T-helper 1 cell treated with Interleukin-12 subunit alpha and Interleukin-12 subunit beta and Interleukin-4 antibody, amounts not matched to agents 30 μg/mL and 1 μg/mL, for 36 hours (primary cell): ENCODE measurements around the gene FAM180B.
"Not testable (repeated sequence)": the region's sequence is repeated elsewhere in the genome, so short reads cannot be mapped to it uniquely, and the experiment has no call there.

Experiments used
- H3K27ac Mint-ChIP-seq: one replicate; pipeline ENCODE4 v1.8.0; 2021; ENCODE audit warnings: mild to moderate bottlenecking, mixed read lengths
- H3K27me3 Mint-ChIP-seq: one replicate; pipeline ENCODE4 v1.8.0; 2021; ENCODE audit warnings: low read depth, mixed read lengths
- H3K36me3 Mint-ChIP-seq: one replicate; pipeline ENCODE4 v1.8.0; 2021; ENCODE audit warnings: low read depth, mixed read lengths
- H3K4me1 Mint-ChIP-seq: one replicate; pipeline ENCODE4 v1.8.0; 2021; ENCODE audit warnings: low read depth, mixed read lengths
- H3K4me3 Mint-ChIP-seq: one replicate; pipeline ENCODE4 v1.8.0; 2021; ENCODE audit warnings: mild to moderate bottlenecking, moderate library complexity, mixed read lengths
- H3K9me3 Mint-ChIP-seq: one replicate; pipeline ENCODE4 v1.8.0; 2021; ENCODE audit warnings: mixed read lengths

The FAM180B gene, protein sequence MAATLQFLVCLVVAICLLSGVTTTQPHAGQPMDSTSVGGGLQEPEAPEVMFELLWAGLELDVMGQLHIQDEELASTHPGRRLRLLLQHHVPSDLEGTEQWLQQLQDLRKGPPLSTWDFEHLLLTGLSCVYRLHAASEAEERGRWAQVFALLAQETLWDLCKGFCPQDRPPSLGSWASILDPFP

DNA sequence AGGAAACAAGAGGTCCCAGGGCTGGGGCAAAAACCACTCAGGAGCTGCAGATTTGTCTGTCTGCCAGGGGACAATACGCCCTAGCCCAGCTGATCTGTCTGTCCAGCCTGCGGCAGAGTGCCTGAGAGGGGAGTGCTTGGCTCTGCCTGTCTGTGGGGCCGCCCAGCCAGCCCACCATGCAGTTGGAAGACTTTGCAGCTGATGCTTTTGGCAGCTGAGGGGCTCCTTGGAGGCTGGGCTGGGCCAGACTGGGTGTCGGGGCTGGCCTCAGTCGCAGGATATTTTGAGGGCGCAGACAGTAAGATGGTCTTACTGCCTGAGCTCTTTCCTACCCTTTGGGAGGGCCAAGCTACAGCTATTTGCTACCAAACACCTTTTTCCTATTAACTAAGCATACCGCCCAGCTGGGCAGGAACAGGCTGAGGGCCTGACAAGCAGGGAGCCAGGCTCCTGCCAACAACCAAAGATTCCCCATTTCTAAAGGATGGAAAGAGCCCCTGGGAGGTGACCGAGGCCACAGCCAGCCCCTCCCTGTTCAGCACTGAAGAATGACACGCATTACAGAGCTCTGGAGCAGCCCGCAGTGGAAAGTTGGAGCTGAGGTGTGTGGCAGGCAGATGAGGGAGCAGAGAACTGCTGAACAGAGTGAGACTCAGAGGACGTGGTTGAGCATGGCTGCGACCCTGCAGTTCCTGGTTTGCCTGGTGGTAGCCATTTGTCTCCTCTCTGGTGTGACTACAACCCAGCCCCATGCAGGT, at the start of gene FAM180B:
TSS of gene FAM180B (plus strand) at position 581 of the 758 bp plus-strand sequence. CDS start at position 672, 91 bp downstream.
- peaks cover 6% of the 10 kb centered on the region for H3K4me1 Mint-ChIP-seq
- no peak within 1 kb of the TSS for H3K4me3 Mint-ChIP-seq
- no peaks in the 10 kb centered on the region for H3K27me3 Mint-ChIP-seq
- H3K36me3 Mint-ChIP-seq, result peaks cover 20% of the 10 kb centered on the region
- H3K9me3 Mint-ChIP-seq, result no peaks in the 10 kb centered on the region
- no peak within 1 kb of the TSS for H3K27ac Mint-ChIP-seq

DNA sequence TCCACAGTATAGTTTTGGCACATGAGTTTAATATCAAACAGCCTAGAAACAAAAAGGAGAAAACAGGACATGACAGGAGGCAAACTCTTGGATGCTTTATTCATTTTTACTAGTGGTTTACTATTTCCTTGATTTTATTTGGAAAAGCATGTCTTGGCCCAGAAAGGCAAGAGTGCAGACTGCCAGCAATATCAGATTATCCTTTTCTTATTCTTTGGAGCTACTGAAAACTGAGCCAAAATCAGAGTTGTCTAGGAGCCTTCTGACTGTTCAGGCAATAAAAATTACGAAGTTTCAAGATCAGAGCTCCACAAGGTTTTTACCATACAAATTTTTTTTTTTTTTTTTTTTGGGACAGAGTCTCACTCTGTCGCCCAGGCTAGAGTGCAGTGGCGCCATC, 49.6 kb upstream of the FAM180B start:
- H3K27me3 Mint-ChIP-seq, result no peaks in the 10 kb centered on the region
- peaks cover 30% of the 10 kb centered on the region for H3K4me1 Mint-ChIP-seq
- H3K36me3 Mint-ChIP-seq, result peaks cover 10% of the 10 kb centered on the region
- H3K9me3 Mint-ChIP-seq, result no peaks in the 10 kb centered on the region
- H3K4me3 Mint-ChIP-seq, result no peak overlapping the region
- no peak overlapping the region for H3K27ac Mint-ChIP-seq

DNA sequence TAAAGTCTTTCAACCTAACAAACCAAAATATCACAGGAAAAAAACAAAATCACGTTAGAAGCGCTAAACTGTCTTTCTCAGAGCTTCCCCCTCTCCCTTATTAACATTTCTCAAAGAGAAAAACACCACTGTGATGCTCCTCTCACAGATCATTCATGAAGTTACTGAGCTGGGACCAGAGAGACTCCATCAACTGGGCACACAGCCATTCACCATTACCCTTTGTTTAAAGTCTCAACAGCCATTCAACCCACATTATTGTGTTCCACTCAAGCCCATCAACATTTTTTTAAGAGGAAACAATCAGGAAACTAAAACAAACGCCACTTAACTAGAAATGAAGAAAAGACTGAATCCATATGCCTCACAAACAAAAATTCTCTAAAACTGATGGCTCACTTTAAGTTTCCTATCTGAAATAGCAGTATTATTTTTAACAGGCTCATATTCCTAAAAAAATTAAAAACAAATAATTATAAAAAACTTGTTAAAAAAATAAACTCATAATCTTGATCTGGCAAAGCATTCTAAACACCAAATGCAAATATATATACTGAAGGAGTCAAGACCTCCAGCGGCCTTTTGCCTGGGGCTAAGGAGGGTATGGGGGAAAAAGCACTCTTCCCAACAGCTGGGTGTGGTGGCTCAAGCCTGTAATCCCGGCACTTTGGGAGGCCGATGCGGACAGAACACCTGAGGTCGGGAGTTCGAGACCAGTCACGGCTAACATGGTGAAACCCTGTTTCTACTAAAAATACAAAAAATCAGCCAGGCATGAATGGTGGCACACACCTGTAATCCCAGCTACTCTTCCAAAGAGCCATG, 47.5 kb upstream of the FAM180B start:
- Mint-ChIP-seq H3K27me3 (no peaks in the 10 kb centered on the region), H3K4me3 (no peak overlapping the region), H3K27ac (no peak overlapping the region), H3K4me1 (peaks cover 29% of the 10 kb centered on the region), H3K36me3 (peaks cover 11% of the 10 kb centered on the region), H3K9me3 (no peaks in the 10 kb centered on the region)

DNA sequence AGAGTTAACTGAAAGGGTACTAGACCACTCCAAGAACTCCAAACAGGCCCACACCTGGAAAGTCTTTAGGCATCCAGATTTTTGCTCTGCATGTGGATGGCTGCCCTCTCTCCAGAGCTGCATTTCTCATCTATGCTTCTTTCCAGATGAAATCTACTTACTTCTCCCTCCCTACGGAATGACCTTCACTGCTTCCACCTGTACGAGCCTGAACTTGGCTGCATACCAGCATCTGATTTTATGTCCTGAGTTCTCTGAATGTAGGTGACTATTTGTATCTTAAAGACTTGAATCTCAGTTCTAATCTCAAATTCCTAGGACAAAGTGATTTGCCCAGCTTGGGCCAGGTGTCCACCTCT, 46.8 kb upstream of the FAM180B start:
- H3K36me3 Mint-ChIP-seq, result peaks cover 14% of the 10 kb centered on the region
- H3K27ac Mint-ChIP-seq, result no peak overlapping the region
- H3K4me3 Mint-ChIP-seq, result no peak overlapping the region
- peaks cover 35% of the 10 kb centered on the region for H3K4me1 Mint-ChIP-seq
- H3K27me3 Mint-ChIP-seq, result no peaks in the 10 kb centered on the region
- no peaks in the 10 kb centered on the region for H3K9me3 Mint-ChIP-seq

DNA sequence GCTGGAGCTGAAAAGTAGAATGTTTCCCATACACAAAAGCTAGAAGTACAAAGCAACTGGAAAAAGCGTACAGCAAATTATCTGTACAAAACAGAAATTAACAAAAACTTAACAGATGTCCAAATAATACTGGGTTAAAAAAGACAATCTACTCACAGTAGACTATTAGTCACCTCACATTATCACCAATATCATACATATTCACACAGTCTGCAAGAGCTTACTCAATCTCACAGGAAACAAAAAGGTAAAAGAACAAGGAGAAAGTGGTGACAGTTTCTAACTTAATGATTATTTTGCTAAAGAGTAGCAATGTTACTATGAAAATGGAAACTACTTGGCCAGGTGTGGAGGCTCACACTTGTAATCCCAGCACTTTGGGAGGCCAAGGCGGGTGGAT, 45.4 kb upstream of the FAM180B start:
- peaks cover 34% of the 10 kb centered on the region for H3K4me1 Mint-ChIP-seq
- no peaks in the 10 kb centered on the region for H3K9me3 Mint-ChIP-seq
- no peak overlapping the region for H3K4me3 Mint-ChIP-seq
- peaks cover 14% of the 10 kb centered on the region for H3K36me3 Mint-ChIP-seq
- peak overlapping the region; percentile 44 for H3K27ac Mint-ChIP-seq
- no peaks in the 10 kb centered on the region for H3K27me3 Mint-ChIP-seq

DNA sequence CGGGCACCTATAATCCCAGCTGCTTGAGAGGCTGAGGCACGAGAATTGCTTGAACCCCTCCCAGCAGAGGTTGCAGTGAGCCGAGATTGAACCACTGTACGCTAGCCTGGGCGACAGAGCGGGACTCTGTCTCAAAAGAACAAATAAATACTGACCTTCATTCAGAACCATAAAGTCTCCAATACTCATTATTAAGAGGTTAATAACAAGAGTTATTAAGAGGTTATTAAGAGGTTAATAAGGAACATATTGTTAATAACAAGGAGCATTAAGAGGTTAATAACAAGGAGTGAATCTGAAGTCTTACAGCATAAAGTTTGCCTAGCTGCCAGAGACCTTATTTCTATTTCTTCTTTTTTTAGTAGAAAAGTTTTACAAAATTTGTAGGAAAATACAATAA, 41.2 kb upstream of the FAM180B start:
- H3K27ac Mint-ChIP-seq, result no peak overlapping the region
- no peaks in the 10 kb centered on the region for H3K27me3 Mint-ChIP-seq
- H3K4me1 Mint-ChIP-seq, result peaks cover 34% of the 10 kb centered on the region
- no peak overlapping the region for H3K4me3 Mint-ChIP-seq
- no peaks in the 10 kb centered on the region for H3K9me3 Mint-ChIP-seq
- H3K36me3 Mint-ChIP-seq, result peaks cover 17% of the 10 kb centered on the region

DNA sequence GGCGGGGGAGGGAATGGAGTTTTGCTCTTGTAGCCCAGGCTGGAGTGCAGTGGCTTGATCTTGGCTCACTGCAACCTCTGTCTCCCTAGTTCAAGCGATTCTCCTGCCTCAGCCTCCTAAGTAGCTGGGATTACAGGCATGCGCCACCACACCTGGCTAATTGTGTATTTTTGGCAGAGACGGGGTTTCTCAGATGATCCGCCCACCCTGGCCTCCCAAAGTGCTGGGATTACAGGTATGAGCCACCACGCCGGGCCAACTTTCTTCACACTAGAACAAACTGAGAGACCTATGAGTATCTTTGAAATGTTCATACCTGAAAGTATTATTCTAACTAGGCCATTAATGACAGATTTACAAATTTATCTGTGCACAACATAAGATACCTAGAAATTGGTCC, 40.2 kb upstream of the FAM180B start:
- peaks cover 15% of the 10 kb centered on the region for H3K36me3 Mint-ChIP-seq
- H3K27ac Mint-ChIP-seq, H3K27me3 Mint-ChIP-seq, H3K9me3 Mint-ChIP-seq, H3K4me3 Mint-ChIP-seq: not testable (repeated sequence)
- peaks cover 33% of the 10 kb centered on the region for H3K4me1 Mint-ChIP-seq

DNA sequence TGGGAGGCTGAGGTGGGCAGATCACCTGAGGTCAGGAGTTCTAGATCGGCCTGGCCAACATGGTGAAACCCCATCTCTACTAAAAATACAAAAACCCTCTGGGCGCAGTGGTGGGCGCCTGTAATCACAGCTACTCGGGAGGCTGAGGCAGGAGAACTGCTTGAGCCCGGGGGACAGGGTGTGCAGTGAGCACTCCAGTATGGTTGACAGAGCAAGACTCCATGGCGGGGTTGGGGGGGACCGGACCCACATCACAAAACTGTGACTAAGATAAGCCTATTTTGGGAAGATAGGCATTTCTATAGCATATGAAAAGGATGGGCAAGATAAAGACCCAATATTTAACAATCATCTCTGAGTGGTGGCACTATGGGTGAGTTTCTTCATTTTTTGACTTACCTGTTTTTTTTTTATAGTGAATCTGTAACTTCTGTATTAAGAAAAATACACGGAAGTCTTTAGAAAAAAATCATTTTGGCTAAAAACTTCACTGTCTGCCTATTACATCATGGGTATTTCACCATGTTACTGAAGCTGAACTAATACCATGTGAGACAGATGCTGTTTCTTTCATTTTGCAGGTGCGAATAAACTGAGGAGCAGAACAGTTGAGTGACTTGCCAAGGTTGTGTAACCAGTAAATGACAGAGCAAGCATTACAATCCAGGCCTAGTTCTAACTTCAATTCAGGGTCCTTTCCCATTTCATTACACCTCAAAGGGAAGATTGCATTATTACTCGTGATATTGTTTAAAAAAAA, 36.0 kb upstream of the FAM180B start:
- H3K27ac Mint-ChIP-seq, result peak overlapping the region; percentile 31
- H3K27me3 Mint-ChIP-seq, result no peaks in the 10 kb centered on the region
- H3K36me3 Mint-ChIP-seq, result peaks cover 18% of the 10 kb centered on the region
- H3K4me3 Mint-ChIP-seq, result peak overlapping the region; percentile 67
- no peaks in the 10 kb centered on the region for H3K9me3 Mint-ChIP-seq
- H3K4me1 Mint-ChIP-seq, result peaks cover 41% of the 10 kb centered on the region

DNA sequence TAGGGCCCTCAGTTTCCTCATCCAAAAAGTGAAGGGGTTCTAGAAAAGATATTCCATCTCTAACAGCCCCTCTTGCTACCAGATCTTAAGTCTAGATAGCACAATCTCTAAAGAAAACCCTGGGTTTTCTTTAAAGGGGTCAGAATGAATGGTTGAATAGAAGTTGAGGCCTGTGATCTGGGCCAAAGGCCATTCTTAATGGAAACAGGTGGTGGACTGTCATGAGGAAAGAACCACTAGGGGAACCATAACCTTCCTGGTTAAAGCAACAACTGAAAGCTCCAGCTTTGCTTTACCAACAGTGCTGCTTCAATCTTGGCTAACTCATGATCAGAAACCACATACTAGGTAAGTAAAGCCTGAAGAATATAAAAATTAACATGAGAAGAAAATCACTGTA, 35.4 kb upstream of the FAM180B start:
- peak overlapping the region; percentile 99 for H3K4me3 Mint-ChIP-seq
- no peaks in the 10 kb centered on the region for H3K9me3 Mint-ChIP-seq
- peak overlapping the region; percentile 96 for H3K27ac Mint-ChIP-seq
- H3K27me3 Mint-ChIP-seq, result no peaks in the 10 kb centered on the region
- H3K4me1 Mint-ChIP-seq, result peaks cover 41% of the 10 kb centered on the region
- H3K36me3 Mint-ChIP-seq, result peaks cover 18% of the 10 kb centered on the region

DNA sequence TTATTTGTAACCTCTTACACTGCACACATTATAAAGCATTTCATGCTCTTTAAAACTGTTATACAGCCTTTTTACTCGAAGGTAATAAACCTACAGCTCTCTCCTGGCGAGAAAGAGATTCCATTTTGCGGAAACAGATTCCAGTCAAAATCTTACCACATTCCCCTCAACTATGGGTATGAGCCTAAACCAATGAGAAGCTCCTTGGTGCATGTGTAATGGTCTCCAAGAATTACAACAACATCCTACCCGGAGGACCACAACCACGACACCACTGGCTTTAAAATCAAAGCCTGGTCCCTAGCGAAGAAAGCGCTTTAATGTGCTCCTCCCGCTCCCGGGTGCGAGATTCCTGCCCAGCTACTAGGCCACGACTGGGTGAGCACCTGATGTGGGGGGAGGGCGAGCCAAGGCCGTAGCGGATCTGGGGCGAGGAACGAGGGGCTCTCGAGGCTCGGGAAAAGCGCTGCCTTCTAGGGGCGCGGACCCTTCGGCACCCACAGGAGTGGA, 34.4 kb upstream of the FAM180B start:
- Mint-ChIP-seq H3K27ac (peak overlapping the region; percentile 96), H3K9me3 (no peaks in the 10 kb centered on the region), H3K4me1 (peaks cover 39% of the 10 kb centered on the region), H3K4me3 (peak overlapping the region; percentile 99), H3K36me3 (peaks cover 18% of the 10 kb centered on the region), H3K27me3 (no peaks in the 10 kb centered on the region)

DNA sequence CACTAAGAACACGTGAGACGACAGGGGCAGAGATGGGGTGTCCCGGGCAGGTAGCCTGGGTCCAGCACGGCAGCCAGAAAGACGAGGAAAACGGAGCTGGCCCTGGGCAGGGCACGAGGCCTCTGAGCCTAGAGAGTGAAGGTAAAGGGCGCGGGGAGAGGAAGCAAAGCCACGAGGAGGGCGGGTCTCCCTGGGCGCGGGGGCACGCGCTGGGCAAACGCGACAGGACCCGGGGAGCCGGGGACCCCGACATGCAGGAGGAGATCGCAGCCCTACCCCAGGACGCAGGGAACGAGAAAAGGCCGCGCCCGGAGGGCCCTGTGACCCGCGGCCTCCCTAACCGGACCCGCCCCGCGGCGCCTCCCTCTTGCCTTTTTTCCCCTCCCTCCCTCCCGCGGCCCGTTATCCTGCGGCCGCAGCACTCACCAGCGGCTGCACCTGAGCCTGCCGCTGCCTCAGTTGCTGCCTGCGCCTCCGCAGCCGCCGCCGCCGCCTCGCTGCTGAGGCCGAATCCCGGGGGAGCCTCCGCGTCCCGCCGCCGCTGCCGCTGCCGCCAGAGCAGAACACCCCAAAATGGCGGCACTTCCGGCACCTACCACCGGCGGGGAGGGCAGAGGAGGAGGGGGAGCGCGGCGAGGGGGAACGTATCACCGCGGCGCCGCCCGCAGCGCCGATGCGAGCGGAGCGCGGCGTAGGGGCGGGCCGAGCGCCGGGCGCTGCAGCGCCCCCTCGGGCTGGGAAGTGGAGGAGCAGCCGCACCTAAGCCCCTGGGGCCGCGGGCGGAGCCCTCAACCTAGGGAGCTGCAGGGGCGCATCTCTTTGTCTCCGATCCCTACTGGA, 33.7 kb upstream of the FAM180B start, which contains the start of gene CELF1:
TSS of gene CELF1 (minus strand) at position 567 of the 840 bp plus-strand sequence. CDS start 53,609 bp downstream, outside the sequence.
- Mint-ChIP-seq H3K4me1 (peaks cover 37% of the 10 kb centered on the region), H3K36me3 (peaks cover 17% of the 10 kb centered on the region), H3K27ac (peak within 1 kb of the TSS; percentile 96), H3K4me3 (peak within 1 kb of the TSS; percentile 99), H3K27me3 (no peaks in the 10 kb centered on the region), H3K9me3 (no peaks in the 10 kb centered on the region)

DNA sequence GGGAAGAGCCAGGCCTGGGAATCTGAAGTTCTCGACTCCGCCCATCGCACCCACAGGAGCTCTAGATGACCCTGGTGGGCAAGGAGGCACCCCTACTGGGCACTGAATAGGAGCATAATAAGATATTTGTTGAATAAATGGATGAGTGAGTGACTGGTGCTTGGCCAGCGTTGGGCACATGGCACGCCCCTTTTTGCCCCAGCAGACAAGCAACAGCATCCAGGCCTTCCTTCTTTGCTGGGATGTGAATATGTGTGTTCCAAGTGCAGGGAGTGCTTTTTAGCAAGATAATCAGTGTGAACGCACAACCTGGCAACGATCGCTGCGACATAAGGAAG, 33.1 kb upstream of the FAM180B start:
- H3K27ac Mint-ChIP-seq, result peak overlapping the region; percentile 57
- H3K4me1 Mint-ChIP-seq, result peaks cover 35% of the 10 kb centered on the region
- peak overlapping the region; percentile 84 for H3K4me3 Mint-ChIP-seq
- peaks cover 14% of the 10 kb centered on the region for H3K36me3 Mint-ChIP-seq
- H3K9me3 Mint-ChIP-seq, result no peaks in the 10 kb centered on the region
- H3K27me3 Mint-ChIP-seq, result no peaks in the 10 kb centered on the region

DNA sequence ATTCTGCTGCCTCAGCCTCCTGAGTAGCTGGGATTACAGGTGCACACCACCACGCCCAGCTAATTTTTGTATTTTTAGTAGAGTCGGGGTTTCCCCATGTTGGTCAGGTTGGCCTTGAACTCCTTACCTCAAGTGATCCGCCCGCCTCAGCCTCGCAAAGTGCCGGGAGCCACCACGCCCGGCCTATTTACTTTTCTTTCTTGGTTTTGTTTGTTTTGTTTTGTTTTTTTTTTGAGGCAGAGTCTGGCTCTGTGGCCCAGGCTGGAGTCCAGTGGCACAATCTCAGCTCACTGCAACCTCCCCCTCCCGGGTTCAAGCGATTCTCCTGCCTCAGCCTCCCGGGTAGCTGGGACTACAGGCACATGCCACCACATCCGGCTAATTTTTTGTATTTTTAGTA, 29.5 kb upstream of the FAM180B start:
- not testable (repeated sequence) for H3K36me3 Mint-ChIP-seq, H3K9me3 Mint-ChIP-seq, H3K27ac Mint-ChIP-seq, H3K27me3 Mint-ChIP-seq, H3K4me3 Mint-ChIP-seq
- H3K4me1 Mint-ChIP-seq, result peaks cover 14% of the 10 kb centered on the region
